Measurements from ENCODE around the gene SV2A.
"Not testable (repeated sequence)": the region's sequence is repeated elsewhere in the genome, so short reads cannot be mapped to it uniquely, and the experiment has no call there.

Gene SV2A

DNA sequence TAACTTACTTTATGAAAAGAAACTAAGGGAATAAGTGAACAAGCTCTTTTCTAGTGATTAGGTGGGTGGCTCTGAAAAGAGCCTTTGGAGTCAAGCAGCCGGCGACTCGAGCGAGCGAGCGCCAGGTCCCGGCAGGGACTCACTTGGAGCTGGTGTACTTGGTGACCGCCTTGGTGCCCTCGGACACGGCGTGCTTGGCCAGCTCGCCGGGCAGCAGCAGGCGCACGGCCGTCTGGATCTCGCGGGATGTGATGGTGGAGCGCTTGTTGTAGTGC lies 31.6 kb downstream of the SV2A start:
- not testable (repeated sequence) for DNase-seq

- peak; percentile 69 for DNase-seq
These were observed 32.1 kb downstream of the SV2A start for GRCh38 chr1:149885339-149886120.

DNA sequence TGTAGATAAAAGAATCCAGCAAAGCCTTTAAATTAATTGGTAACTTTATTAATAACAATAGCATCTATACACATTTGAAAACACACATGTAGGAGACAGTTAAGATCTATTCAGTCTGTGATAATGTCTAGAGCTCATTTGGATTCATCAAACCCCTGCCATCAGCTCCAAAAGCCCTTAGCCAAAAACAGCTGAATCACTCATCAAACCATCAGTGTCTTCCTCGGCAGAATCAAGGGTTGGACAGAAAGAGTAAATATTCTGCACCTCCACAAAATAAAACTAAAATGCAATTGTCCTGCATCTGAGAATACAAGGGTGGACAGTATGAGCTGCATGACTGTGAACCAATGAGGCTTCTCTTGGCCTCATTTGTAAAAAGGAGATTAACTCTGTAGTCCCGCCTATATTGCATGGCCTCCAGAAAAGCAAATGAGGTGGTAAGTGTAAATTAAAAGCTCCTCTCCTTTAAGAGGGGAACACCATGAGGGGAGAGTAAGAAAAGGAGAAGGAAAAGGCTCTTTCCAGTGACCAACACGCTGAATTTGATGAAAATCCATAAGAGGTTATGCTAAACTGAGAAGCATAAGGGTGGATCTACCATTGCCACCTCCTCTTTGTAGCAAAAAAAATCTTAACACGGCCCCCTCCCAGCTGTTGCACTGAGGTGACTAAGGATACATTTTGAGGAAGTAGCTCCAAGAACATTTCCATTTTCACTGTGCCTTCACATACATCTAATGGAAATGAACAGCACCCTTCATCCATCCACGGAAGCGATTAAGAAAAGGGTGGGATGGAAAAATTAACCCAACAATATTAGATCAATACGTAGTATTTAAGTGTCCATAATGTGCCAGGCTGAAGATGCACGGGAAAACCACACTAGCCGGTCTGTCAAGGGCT lies 33.0 kb downstream of the SV2A start:
- no peak for DNase-seq

GRCh38 chr1:149883598-149884247 lies 33.9 kb downstream of the SV2A start:
- no peak for DNase-seq

DNA sequence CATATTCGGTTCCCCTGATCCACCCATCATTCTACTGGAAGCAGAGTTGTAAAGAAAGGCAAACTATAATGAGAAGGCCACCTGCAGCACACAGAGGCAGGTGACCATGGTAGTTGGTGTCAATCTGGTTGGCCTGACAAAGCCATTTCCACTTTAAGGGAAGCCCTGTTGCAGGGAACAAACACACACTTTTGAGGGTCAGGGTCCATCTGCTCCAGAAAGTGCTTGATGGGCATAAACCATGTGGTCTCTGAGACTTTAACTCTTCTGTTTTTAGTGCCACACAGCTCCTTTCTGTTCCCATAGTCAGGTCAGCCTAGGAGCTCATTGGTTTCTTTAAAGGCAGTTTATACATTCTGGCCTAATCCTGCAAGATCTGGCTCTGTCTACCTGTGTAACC lies 35.8 kb downstream of the SV2A start:
- no peak for DNase-seq

DNA sequence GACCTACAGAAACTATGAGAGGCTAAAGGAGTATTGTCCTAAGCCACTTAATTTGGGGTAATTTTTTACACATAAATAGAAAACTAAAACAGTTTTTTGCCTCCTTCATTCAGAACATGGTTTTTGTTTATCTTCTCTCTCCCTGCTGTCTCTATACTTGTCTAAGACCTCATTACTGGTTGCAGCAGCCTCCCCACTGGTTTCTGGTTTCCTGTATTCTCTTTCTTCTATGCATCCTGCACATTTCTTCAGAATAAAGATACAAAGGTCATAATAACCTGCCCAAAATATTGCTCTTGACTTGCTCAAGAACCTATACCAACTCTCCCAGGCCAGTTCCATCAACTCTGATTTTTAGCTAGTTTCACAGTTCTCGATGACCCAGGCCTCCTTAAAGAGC lies 38.1 kb downstream of the SV2A start:
- DNase-seq, result no peak

DNA sequence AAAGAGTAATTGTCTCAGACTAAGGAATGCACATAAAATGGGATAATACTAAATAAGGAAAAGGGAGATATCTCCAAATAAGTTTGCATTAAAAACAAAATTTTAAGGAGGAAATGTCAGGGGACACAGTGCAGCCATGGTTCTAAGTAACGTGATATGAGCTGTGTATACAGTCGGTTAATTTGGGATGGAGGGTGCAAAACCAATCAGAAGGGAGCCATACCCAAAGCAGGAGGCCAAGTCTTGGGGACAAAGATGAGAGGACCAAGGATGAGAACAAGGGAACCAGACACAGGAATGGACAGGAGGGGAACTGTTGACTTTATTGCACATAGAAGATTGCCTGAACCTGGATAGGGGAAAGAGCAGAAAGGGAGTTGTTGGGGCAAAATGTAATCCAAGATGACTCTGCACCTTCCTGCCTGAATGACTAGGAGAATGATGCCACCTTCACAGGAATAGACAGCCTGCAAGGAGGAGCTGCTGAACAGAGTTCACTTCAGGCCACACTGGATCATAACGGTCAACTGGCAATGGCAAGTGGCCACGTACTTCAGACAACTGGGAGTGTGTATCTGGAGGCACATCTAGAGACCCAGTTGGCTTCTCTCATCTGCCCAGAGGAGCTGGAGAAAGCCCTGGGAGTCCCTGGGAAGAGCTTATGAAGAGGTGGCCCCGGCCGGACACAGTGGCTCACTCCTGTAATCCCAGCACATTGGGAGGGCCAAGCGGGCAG lies 40.3 kb downstream of the SV2A start:
- no peak for DNase-seq

- DNase-seq, result not testable (repeated sequence)
These were observed 44.6 kb downstream of the SV2A start for GRCh38 chr1:149873060-149873459.

DNA sequence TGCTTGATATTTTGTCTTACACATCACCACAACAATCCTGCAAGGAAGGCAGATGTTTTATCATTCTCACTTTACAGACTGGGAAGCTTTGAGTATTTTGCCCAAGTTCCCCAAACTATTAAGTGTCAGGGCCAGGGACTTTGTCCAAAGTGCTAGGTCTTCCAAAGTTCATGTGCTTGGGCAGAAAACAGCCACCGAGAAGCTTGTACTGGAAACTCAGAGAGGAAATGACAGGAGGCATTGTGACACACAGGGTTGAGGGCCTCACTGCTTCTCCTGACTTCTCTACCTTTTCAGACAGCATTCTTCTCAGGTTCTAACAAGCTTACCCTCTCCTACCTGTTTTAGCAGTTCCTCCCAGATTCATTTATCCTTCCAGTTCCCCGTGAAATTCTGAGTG lies 50.8 kb downstream of the SV2A start:
- DNase-seq, result not testable (repeated sequence)

GRCh38 chr1:149861497-149862054 lies 56.1 kb downstream of the SV2A start:
- DNase-seq, result not testable (repeated sequence)

- not testable (repeated sequence) for DNase-seq
These were observed 56.8 kb downstream of the SV2A start for GRCh38 chr1:149860684-149861496.

GRCh38 chr1:149860271-149860670 lies 57.4 kb downstream of the SV2A start:
- DNase-seq, result not testable (repeated sequence)
